ENCODE measurements around the gene PTPN1.
A peak's percentile ranks its signal among the peaks of the same experiment; 100 is the strongest.
"Not testable (repeated sequence)": the region's sequence is repeated elsewhere in the genome, so short reads cannot be mapped to it uniquely, and the experiment has no call there.

The PTPN1 gene

GRCh38 chr20:50538276-50538675 lies 28.1 kb downstream of the PTPN1 start:
- H3K9me2 ChIP-seq (ENCODE audit: low read depth, low read length) = no peaks in the 10 kb centered on the region

GRCh38 chr20:50539798-50540197 lies 29.6 kb downstream of the PTPN1 start:
- H3F3A ChIP-seq (ENCODE audit: insufficient read depth, low read length); H3K4me2 ChIP-seq (ENCODE audit: low read length); H2AFZ ChIP-seq (ENCODE audit: low read length); H3K9me2 ChIP-seq (ENCODE audit: low read depth, low read length); H3K27me3 ChIP-seq (ENCODE audit: insufficient read depth, low read length); H3K9me3 ChIP-seq (ENCODE audit: low read length); H3K9ac ChIP-seq (ENCODE audit: low read length); H4K20me1 ChIP-seq (ENCODE audit: insufficient read depth, low read length); H3K27ac ChIP-seq (ENCODE audit: low read depth, low read length, poor library complexity, severe bottlenecking); H3K4me3 ChIP-seq (ENCODE audit: low read depth, low read length, poor library complexity, severe bottlenecking); H3K79me2 ChIP-seq (ENCODE audit: insufficient read depth, low read length): not testable (repeated sequence)
- Histone ChIP-seq H3K4me1 (ENCODE audit: insufficient read depth, low read length, severe bottlenecking) (peaks cover 29% of the 10 kb centered on the region), H3K36me3 (ENCODE audit: insufficient read depth, low read length) (peaks cover 10% of the 10 kb centered on the region; the same call in 1 of the 2 replicates)

More at GRCh38 chr20:50538276-50538675, 28.1 kb downstream of the PTPN1 start:
- H3K4me3 ChIP-seq (ENCODE audit: low read depth, low read length, poor library complexity, severe bottlenecking) = no peak overlapping the region
- peak overlapping the region; percentile 5; the same call in 1 of the 2 replicates for H3K4me2 ChIP-seq (ENCODE audit: low read length)
- H3K4me1 ChIP-seq (ENCODE audit: insufficient read depth, low read length, severe bottlenecking) = peaks cover 29% of the 10 kb centered on the region
- H3K9ac ChIP-seq (ENCODE audit: low read length) = no peak overlapping the region
- TF ChIP-seq EZH2 (IDR thresholded peaks at IDR 0.05; ENCODE audit: borderline replicate concordance, low read length) (no peak), CTCF (IDR thresholded peaks at IDR 0.05; ENCODE audit: low read length) (no peak)
- no peaks in the 10 kb centered on the region for H3K27me3 ChIP-seq (ENCODE audit: insufficient read depth, low read length)
- no peak overlapping the region for H2AFZ ChIP-seq (ENCODE audit: low read length)
- H3K79me2 ChIP-seq (ENCODE audit: insufficient read depth, low read length) = peaks cover 9% of the 10 kb centered on the region
- no peaks in the 10 kb centered on the region for H3K9me3 ChIP-seq (ENCODE audit: low read length)
- H4K20me1 ChIP-seq (ENCODE audit: insufficient read depth, low read length) = no peaks in the 10 kb centered on the region
- H3F3A ChIP-seq (ENCODE audit: insufficient read depth, low read length) = no peaks in the 10 kb centered on the region
- H3K36me3 ChIP-seq (ENCODE audit: insufficient read depth, low read length) = peaks cover 10% of the 10 kb centered on the region; the same call in 1 of the 2 replicates
- peak overlapping the region; percentile 23 for H3K27ac ChIP-seq (ENCODE audit: low read depth, low read length, poor library complexity, severe bottlenecking)

GRCh38 chr20:50540620-50541605 lies 30.7 kb downstream of the PTPN1 start:
- no peaks in the 10 kb centered on the region for H3K27me3 ChIP-seq (ENCODE audit: insufficient read depth, low read length)
- no peak for TF ChIP-seq CTCF (IDR thresholded peaks at IDR 0.05; ENCODE audit: low read length)
- TF ChIP-seq EZH2 (IDR thresholded peaks at IDR 0.05; ENCODE audit: borderline replicate concordance, low read length) = no peak
- H3K4me2 ChIP-seq (ENCODE audit: low read length) = peak overlapping the region; percentile 23; the same call in 1 of the 2 replicates
- peaks cover 9% of the 10 kb centered on the region for H3K79me2 ChIP-seq (ENCODE audit: insufficient read depth, low read length)
- no peaks in the 10 kb centered on the region for H3K9me3 ChIP-seq (ENCODE audit: low read length)
- no peaks in the 10 kb centered on the region for H4K20me1 ChIP-seq (ENCODE audit: insufficient read depth, low read length)
- H3K9me2 ChIP-seq (ENCODE audit: low read depth, low read length) = no peaks in the 10 kb centered on the region
- H3K36me3 ChIP-seq (ENCODE audit: insufficient read depth, low read length) = peaks cover 10% of the 10 kb centered on the region; the same call in 1 of the 2 replicates
- peak overlapping the region; percentile 17 for H3K27ac ChIP-seq (ENCODE audit: low read depth, low read length, poor library complexity, severe bottlenecking)
- H3K9ac ChIP-seq (ENCODE audit: low read length) = no peak overlapping the region
- peak overlapping the region; percentile 14 for H3K4me3 ChIP-seq (ENCODE audit: low read depth, low read length, poor library complexity, severe bottlenecking)
- H2AFZ ChIP-seq (ENCODE audit: low read length) = no peak overlapping the region
- peaks cover 35% of the 10 kb centered on the region for H3K4me1 ChIP-seq (ENCODE audit: insufficient read depth, low read length, severe bottlenecking)
- no peaks in the 10 kb centered on the region for H3F3A ChIP-seq (ENCODE audit: insufficient read depth, low read length)
